ENCODE results near the gene RYR3.

DNA sequence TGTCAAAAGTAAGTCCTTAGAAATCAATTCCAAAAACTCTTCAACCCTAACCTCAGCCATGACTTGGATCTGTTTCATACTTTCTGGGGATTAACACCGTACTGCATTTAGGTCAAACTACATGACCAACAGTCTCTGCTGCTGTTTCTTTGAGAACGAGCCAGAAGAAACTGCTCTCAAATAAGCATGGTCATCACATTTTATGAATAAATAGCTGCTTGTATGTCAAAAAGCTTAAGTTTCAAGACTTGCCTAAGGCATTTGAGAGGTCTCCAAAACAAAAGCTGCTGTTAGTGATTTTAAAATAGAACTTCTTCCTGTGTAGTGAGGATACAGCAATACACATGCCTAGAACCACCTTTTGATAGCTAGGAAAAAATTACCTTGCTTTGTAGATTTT, 491.2 kb downstream of the RYR3 start:
- TF ChIP-seq, protein P1, sequence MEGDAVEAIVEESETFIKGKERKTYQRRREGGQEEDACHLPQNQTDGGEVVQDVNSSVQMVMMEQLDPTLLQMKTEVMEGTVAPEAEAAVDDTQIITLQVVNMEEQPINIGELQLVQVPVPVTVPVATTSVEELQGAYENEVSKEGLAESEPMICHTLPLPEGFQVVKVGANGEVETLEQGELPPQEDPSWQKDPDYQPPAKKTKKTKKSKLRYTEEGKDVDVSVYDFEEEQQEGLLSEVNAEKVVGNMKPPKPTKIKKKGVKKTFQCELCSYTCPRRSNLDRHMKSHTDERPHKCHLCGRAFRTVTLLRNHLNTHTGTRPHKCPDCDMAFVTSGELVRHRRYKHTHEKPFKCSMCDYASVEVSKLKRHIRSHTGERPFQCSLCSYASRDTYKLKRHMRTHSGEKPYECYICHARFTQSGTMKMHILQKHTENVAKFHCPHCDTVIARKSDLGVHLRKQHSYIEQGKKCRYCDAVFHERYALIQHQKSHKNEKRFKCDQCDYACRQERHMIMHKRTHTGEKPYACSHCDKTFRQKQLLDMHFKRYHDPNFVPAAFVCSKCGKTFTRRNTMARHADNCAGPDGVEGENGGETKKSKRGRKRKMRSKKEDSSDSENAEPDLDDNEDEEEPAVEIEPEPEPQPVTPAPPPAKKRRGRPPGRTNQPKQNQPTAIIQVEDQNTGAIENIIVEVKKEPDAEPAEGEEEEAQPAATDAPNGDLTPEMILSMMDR (IDR thresholded peaks at IDR 0.05), result no peak
- TF ChIP-seq EP300 (IDR thresholded peaks at IDR 0.05) (no peak), POLR2A (IDR thresholded peaks at IDR 0.05; ENCODE audit: low read depth) (no peak), POLR2AphosphoS5 (IDR thresholded peaks at IDR 0.05) (no peak)

All from esophagus muscularis mucosa (tissue), 4 donors.